GM18907 (cell line): ENCODE measurements around the gene LMBR1L.
A peak's percentile ranks its signal among the peaks of the same experiment; 100 is the strongest.
"Not testable (repeated sequence)": the region's sequence is repeated elsewhere in the genome, so short reads cannot be mapped to it uniquely, and the experiment has no call there.

Experiments
- ATAC-seq: cut with Tn5 transposase; IDR thresholded peaks from one replicate; pipeline ENCODE4 v1.9.1; 2021; ENCODE audit warnings: mild to moderate bottlenecking, moderate library complexity; ENCODE audit not compliant: unreplicated experiment

The LMBR1L gene

DNA sequence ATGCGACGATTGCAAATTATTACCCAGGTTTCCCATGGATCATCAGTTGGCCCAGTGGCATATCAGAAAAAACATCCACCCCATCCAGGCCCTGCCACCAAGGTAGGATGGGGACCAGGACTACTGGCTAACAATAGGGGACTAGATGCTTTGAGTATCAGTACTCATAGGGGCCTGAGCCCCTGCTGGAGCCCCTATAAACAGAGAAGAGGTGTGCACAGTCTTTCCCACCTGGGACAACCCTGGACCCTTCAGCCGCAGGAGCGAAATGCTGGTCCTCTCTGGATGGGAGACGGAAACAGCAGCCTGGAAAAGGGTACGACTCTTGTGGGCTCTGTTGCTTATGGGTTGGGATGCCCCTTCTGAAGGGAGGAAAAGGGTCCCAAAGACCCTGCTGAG is 21.7 kb downstream of the LMBR1L start:
- no peak for ATAC-seq

DNA sequence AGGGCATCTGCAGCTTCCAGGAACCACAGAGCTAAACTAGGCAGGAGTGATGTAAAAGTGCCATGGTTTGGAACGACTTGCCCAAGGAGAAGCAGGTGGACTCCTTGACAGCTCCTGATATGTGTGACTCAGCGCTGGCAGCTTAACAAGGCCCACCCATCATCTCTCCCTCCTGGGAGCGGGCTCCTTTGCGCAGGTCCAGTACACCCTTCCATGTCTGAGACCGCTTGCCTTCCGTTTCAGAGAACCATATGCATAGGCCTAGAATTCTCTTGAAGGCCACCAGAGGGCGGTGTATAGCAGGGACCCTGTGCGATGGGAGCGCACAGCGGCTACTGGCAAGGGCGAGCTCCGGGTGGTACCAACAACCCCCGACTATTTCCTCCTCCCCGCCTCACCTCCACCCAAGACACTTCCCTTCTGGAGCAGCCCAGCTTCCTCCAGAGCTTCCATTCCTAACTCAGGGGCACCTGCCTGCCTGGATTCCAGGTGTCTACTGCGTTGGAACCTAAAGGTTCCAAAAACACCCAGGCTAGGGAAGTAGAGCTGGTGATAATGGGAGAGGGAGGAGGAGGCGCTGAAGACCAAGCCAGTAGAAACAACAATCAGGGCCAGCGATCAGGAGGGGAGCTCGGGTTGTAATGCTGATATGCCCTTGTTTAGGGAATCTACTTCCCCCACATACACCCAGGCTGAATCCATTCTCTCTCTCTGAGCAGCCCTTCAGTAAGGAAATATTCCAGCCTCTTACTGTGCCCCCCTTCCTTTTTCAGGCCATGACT is 22.3 kb downstream of the LMBR1L start:
- ATAC-seq, result peak; percentile 80

DNA sequence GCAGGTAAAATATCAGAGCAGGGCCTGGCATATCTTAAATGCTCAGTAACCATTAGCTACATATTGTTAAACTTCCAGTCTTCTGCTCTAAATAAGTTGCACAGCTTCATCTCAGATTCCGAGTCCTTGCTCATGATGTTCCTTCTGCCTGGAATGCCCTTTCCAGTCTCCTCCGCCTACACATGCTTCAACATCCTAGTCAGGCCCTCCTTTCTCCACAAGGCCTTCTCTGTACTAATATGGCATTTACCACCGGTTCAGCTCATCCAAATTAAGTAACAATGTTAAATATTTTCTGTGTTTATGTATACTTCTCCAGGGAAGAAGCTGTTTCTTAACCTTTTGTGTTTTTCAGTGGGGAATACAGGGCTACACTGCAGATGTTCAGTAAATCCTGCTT is 24.5 kb downstream of the LMBR1L start:
- no peak for ATAC-seq

DNA sequence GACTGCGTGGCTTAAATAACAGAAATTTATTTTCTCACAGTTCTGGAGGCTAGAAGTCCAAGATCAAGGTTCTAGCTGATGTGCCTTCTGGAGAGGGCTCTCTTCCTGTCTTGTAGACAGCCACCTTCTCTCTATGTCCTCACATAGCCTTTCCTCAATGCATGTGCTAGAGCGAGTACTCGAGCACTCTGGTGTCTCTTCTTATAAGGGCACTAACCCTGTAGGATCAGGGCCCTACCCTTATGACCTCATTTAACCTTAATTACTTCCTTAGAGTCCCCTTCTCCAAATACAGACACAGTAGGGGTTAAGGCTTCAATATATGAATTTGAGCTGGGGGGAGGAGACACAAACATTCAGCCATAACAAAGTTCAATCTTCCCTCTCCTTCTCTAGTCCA is 26.2 kb downstream of the LMBR1L start:
- no peak for ATAC-seq

DNA sequence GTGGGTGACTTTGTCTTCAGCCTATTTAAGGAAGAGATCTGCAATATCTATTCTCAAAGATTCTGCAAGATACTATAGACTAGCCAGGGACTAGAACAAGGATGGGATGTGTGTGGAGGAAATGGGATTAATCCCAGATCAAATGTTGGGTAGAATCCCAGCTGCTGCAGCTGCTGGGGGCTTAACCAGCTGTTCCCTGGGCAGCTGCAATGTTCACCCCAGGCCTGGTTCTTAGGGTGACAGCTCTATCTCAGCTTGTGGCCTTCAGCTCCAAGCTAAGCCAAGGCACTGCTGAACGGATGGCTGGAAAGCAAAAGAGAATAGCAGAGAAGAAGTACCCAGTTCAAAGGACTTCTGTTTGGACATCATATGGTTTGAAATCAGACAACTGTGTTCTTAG is 30.9 kb downstream of the LMBR1L start:
- no peak for ATAC-seq

DNA sequence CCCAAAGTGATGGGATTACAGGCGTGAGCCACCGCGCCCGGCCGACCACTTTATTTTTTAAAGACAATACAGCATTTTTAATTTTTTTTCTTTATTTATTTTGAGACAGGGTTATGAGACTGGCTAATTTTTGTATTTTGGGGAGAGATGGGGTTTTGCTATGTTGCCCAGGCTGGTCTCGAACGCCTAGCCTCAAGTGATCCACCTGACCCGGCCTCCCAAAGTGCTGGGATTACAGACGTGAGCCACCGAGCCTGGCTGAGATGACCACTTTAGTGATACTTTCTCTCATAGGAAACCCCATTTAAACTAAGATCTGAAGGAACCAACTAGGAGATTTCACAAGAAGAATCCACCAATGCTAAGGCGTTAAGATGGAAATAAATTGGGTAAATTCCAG is 39.7 kb downstream of the LMBR1L start:
- no peak for ATAC-seq

DNA sequence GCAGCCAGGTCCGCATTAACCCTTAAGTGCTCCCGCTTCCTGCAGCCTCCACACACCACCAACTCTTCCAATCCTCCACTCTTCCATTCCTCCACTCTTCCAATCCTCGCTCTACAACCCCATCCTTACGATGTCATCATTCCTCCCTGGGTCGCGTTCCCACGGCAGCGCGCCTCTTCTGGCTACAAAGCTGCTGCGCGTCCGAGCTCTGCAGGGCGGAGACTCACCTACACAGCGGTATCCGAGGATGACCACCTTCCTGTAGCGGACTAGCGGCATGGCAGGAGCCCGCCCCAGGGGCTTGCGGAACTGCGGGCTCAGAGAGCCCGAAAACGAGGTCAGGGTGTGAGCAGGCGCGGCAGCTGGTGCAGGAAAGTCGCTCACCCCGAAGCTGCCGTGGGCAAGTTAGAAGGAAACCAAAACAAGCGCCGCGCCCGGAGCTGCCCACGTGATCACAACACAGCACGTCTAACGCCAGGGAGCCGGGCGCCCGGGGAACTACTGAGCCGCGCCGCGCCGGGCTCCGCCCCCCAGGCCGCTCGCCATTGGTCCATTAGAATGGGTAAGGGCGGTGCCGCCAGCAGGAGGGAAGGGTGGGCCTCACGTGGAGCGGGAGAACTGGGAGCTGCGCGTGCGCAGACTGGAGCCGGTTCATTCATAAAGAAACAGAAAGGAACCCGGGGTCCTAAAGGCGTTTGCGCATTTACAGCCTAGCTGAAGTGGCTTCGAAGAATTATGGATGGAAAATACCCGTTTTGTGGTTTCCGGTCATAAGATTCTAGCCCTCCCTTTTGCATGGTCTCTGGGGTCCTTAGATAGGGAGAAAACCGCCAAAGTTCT is 40.9 kb downstream of the LMBR1L start, which contains the start of gene RHEBL1:
Gene RHEBL1 (minus strand): TSS at position 473 of the 840 bp plus-strand sequence. CDS start 194 bp downstream, at position 279.
- ATAC-seq, result peak; percentile 95

DNA sequence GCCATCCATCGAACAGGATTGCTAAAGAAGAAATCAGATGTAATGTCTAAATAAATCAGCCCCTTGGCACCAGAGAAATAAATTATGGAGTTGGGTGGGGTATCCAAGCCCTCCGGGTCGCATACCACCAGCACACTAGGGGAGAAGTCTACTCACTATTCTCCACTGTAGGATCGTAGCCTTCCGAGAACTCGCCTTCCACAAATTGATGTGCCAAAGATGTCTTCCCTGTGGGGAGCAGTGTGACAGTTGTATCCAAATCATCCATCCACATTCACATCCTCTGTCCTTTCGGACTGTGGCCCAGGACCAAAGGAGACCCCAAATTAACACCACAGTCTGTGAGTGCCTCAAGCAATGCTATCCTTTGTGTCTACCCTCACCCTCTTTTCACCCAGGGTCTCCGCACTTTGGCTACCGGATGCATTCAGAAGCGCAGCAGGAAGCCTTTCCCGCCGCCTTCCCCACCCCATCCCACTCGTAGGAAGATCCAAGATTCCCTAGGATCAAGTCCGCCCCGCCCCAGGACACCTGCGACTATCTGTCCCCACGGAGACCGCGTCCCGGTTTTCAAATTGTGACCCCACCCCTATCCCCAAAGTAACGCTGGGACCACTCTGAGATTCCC is 41.7 kb downstream of the LMBR1L start:
- no peak for ATAC-seq

DNA sequence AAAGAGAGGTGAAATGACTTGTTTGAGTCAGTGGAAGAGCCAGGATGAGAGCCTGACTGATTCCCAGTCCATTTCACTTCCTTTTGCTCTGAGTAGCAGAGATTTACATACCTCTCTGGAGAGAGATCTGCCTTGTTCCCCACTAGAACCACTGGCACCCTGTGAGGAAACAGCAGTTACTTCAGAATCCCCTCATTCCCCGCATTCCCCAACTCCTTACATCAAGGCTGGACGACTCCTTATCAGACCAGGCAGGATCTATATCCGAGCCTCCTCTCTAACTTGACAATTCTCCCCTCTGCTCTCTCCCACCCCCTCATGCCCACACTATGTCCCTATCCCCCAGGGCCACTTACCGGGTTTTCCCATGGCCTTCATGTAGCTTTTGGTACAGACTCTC is 44.5 kb downstream of the LMBR1L start:
- ATAC-seq, result no peak

DNA sequence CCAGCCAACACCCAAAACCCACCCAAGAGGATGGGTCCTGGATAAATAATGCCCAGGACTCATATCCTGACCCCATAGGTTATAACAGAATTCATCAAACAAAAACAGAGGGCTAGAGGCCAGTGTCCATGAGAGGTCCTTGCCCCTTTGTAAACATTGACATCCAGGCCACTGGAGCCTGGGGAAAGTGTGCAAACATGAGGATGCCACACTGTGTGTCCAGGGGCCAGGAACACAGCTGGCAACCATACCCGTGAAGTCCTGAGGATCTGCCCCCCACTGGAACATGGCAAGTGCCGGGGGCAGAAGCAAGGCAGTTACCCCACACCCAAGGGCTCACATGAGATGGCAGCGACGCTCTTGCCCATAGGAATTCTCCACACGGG is 45.9 kb downstream of the LMBR1L start:
- no peak for ATAC-seq

DNA sequence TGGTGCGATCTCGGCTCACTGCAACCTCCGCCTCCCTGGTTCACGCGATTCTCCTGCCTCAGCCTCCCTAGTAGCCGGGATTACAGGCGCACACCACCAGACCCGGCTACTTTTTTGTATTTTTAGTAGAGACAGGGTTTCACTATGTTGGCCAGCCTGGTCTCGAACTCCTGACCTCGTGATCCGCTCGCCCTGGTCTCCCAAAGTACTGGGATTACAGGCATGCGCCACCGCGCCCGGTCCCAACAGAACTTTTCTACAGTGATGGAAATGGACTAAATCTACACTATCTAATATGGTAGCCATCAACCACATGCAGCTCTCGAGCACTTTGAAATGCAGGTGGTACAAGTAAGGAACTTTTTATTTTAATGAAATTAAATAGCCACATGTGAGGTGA is 48.7 kb downstream of the LMBR1L start:
- ATAC-seq, result not testable (repeated sequence)

DNA sequence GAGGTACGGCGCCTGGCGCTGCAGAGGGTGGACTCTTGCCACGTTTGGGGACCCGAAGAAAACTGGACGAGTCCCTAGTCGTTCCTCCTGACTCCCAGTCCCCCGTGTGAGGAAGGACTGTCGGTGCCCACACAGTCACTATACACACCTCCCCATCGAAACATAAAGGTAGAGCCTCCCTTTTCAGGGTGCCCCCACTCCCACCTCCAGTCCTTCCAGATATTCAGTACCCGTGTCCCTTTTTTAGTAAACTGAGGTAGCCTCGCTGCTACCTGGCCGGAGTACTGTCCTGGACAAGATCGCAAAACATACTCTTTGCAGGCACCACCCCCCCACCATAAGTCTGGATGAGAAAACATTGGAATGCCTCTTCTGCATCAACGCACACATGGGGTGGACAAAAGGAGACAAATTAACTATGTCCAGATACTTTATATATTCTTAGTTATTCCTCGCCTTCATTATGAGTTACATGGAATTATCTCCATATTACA is 49.4 kb downstream of the LMBR1L start:
- ATAC-seq, result no peak

DNA sequence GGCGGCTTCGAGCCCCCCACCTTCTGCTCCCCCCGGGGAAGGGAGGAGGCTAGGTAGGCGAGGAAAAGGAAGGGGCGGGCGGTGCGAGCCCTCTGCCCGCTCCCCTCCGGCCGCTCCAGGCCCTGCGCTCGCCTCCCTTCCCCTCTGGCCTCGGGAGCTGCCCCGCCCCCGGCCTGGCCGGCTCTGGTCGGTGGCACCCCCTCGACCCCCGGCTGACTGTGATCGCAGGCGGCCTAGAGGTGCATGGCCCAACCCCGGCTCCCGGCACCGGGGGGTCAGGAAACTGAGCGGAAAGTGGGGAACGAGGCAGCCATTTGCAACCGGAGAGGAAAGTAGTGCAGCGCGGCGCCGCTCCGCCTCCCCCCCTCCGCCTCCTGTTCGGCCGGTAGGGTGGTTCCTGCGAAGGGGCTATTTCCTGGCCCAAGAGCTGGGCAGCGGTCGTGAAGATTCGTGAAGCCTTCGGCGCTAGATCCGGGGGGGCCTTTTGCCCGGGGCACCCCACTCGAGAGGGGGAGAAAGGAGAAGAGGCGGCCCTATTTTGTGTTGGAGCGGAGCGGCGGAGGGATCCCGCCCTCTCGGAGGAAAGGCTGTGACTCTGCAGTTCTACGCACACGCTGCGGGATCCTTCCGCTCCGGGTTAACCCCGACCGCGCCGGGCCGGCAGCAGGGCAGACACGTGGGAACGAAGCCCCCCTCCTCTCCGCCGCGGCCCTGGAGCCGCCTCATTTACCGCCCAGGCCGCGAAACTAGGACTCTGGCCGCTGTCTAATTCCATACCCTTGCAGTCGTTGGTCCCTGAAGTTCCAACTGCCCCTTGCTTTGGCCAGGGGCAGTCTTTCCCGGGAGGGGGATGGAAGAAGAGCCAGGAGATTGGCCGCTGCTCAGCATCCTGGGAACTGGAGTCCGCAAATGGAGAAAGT is 50.1 kb downstream of the LMBR1L start, which contains the start of gene KMT2D:
Gene KMT2D (minus strand): TSS at position 558 of the 920 bp plus-strand sequence. CDS start 5,470 bp downstream, outside the sequence.
- ATAC-seq, result peak; percentile 63

DNA sequence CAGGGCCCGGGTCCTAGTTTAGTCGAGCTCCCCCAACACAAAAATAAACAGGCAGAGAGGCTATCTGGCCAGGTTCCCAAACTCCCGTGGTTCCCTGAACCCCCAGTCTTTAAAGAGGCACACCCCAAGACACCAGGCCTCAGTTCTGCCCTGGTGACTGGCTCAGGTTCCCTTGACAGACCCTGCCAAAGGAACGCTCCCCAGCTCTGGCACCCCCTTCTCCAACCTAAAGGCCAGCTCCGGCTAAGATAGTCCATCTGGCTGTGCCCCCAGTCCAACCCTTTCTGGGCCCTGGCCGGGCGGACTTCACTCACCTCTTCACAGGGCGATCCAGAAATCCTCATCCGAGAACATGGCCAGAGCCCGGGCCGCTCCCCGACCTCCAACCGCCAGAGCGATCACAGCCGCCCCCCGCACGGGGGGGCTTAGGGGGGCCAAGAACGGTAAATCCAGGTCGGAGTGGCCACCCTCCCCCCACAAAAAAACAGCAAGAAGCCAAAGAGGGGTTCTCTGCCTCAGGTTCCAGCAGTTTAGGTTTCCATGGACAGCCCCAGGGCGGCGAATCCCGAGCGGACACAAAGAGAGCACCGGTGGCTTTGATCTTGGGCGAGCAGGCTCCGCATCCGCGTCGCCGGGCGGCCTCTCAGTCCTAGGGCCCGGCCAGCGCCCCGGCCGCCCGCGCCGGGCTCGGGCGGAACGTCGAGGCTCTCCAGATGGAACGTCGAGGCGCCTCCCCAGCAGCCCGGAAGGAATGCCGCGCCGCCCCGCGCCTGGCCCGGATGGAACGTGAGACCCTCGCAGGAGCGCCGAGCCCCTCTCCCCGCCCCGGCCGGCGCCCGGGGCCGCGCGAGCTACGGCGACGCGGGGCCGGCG is 51.1 kb downstream of the LMBR1L start:
- peak; percentile 11 for ATAC-seq

DNA sequence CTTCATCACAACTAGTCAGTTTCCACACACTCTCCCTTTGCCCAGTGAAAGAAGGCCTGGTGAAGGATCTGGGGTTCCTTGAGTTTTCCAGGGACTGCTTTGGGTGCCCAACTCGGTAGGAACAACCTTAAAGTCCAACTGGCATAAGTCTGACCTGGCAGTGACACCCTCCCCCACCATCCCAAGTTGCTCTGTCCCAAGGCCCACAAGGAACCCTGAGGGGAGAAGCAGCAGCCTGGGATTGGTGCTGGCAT is 51.7 kb downstream of the LMBR1L start:
- ATAC-seq, result no peak

DNA sequence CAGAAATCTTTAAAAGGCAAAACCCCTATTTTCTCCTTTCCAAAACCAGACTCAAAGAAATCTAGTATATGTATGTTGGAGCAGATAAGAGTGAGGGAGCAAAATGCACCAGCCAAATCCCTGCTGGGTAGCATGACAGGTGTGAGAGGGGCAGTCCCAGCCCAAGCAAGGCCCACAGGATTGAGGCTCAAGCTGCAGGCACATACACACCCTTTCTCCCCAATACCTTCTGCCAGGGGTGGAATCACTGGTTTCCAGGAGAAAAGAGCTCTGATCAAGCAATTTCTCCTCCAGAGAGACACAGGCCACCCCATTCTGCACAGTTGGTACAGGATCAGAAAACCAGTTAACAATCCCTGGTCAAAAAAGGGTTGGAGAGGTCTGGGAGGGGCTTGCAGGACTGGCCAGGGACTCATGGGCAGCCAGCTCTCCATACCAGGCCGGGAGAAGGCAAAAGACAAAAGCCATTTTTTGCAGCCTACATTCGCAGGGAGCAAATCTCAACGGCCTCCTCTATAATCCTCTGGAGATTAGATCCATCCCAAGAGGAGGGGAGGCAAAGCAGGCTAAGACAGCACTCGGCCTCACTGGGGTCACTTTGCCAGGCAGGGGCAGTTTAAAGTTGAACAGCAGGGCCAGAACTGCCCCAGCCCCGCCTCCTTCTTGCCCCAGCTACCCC is 52.1 kb downstream of the LMBR1L start:
- no peak for ATAC-seq

DNA sequence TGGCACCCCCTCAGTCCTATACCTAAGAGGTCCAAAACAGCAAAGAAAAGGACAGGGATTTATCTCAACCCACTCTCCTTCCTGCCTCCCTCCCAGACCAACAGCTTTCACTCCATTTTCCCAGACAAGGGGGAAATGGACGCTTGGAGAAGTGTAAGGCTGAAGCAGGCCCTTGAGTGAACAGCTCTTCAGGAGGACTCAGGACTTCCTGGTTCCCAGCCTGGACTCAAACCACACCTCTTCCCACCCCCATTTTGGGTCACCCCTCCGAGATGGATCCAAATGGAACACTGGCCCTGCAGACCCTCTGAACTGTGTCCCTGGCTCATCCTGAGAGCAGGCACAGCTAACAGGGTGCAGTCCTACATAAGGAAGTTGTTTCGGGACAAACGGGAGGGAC is 52.8 kb downstream of the LMBR1L start:
- ATAC-seq, result no peak

DNA sequence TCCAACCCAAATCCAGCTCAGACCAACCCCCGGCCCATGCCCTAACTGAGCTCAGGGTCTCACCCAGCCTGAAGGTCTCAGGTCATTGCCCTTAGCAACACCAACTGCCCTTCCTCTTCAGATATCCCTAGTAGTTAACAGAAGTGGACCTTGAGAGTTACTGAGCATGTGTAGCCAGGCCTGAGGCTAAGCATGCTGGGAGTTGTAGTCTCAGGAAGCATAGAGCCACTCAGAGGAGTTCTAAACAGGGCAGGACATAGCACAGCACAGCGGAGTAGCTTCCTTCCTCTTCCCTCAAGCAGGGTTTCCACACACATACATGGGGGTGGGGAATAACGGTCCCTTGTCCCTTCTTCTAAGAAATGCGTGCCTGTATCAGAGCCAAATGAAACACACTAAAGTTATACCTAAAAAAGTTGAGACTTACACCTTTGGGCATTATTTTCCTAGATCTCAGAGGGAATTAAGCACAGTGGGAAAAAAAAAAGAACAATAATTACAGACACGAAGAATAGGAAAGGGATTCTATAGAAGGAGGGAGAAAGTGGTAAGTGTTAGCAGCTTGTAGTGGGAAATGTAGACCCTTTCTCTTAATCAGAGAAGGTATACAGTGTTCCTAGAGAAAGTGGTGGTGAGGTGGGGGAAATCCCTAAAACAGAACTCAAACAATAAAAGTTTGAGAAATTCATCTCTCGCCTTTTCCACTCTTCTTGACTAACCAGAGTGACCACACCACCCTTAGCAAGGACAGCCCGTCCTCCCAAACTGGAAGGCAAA is 54.5 kb downstream of the LMBR1L start:
- peak; percentile 46 for ATAC-seq
